T follicular helper cell (primary cell): ENCODE measurements around the gene EFCAB12.
A peak's percentile ranks its signal among the peaks of the same experiment; 100 is the strongest.

ENCODE experiments used
- DNase-seq: peaks from one replicate; pipeline ENCODE4 v3.0.0-alpha.2; 2020; ENCODE audit warnings: low read depth
- total RNA-seq, 2 experiments: gene quantifications; one replicate each; lab custom pipeline; 2026; lab: John Stamatoyannopoulos, UW

EFCAB12 gene
- total RNA-seq, result 0.35 to 1.4 reads per million in 2 experiments

DNA sequence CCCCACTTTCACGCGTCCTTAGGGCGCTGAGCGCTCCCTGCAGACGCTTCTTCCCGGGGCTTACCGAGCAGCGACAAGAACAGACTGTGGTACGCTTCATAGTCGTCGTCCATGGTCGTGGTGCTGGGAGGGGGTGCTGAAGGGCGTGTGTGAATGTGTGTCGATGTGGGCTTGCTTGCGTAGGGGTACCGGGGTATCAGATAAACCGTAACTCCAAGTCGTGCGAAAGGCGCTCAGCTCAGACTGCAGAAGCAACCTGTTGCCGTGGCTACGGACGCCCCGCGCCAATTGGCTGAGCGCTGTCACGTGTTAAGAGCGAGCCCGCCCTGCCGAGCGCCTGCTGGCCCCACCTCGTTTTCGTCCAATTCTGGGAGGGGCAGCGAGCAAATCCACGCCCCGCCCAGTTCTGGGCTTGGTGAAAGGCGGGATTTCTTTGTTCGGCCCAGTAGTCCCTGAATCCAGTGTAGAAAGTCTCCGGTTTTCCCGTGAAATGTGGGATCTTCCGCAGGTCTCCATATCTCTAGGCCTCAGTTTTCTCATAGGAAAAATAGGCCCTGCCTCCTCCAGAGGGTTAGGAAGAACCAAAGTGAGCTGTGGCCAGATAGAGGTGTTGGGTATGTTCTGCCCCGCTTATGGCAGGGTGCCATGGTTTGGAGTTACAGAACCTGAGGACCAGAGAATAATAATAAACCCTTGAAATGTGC is at the start of gene EFCAB12:
Gene EFCAB12 (minus strand): TSS at position 261 of the 704 bp plus-strand sequence. CDS start 148 bp downstream, at position 113.
- DNase-seq, result peak; percentile 90

- DNase-seq, result no peak
Observed at GRCh38 chr3:129476586-129476985, 48.1 kb upstream of the EFCAB12 start.

DNA sequence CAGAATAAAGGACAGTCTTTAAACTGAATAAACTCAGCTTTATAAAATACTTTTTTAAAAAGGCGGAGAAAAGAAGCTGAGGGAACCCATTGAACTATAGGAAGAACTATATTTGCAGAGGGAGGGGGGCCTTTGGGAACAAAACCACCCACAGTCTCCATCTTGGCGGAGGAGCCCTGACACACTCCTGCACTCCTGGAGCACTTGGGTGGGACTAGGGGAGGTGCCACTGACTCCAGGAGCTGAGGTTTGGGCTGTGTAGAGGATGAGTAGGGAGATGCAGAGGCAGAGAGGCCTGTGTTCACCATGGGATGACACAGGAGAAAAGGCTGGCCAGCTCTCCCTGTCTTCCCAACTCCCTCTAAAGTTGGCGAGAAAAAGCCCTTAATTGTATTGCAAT is 47.4 kb upstream of the EFCAB12 start:
- DNase-seq, result no peak

DNA sequence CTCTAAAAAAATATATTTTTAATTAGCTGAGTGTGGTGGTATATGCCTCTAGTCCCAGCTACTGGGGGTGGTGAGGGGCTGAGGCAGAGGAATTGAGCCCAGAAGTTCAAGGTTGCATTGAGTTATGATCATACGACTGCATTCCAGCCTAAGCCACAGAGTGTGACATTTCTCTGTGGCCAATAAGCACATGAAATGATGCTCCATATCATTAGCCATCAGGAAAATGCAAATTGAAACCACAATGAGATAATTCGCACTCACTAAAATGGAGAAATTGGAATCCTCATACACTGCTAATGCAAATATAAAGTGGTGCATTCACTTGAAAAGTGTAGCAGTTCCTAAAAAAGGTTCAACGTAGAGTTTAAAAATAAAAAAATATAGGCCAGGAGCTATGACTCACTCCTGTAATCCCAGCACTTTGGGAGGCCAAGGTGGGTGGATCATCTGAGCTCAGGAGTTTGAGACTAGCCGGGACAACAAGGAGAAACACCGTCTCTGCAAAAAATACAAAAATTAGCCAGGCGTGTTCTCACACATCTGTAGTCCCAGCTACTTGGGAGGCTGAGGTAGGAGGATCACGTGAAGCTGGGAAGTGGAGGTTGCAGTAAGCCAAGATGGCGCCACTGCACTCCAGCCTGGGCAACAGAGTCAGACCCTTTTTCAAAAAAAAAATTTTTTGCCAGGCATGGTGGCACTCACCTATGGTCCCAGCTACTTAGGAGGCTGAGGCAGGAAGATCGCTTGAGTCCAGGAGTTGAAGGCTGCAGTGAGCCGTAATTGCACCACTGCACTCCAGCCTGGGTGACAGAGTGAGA is 46.8 kb upstream of the EFCAB12 start:
- no peak for DNase-seq

- no peak for DNase-seq
Observed at GRCh38 chr3:129473769-129474152, 45.3 kb upstream of the EFCAB12 start.

- DNase-seq, result no peak
Observed at GRCh38 chr3:129473067-129473768, 44.8 kb upstream of the EFCAB12 start.

DNA sequence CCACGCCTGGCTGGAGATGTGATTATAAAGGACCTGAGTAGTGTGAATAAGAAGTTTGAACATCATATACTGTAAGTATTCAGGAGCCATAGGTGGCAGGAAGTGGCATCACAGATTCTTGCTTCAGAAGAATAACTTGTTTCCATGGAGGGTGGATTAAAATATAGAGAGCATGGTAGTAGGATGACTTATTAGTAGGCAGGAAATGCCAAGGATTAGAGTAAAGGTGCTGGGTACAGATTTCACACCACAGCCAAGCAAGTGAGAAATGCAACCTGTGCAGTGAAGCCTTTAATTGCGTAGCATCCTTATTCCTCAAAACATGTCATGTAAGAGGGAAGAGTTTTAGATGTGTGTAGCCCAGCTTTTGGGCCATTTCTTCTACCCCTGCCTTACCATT is 42.4 kb upstream of the EFCAB12 start:
- DNase-seq, result no peak

DNA sequence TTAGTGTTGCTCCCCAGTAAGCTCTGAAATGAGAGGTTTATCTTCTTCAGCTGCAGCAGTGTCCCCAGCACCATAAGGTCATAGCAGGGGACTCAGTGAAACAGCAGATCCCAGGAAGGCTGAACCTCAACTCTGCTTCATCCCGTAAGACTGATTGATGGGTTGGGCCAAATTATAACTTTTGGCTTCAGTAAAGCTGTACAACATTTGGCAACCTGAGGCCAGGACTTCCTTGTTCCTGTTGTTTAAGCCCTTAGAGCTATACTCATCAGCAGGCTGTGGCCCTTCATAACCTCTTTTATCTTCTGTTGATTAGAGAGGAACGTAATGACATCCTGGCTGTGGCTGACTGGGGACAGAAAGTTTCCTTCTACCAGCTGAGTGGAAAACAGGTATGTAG is 40.6 kb upstream of the EFCAB12 start:
- DNase-seq, result no peak

GRCh38 chr3:129467932-129468331 is 39.5 kb upstream of the EFCAB12 start:
- DNase-seq, result no peak

- DNase-seq, result no peak
Observed at GRCh38 chr3:129463716-129464115, 35.3 kb upstream of the EFCAB12 start.

DNA sequence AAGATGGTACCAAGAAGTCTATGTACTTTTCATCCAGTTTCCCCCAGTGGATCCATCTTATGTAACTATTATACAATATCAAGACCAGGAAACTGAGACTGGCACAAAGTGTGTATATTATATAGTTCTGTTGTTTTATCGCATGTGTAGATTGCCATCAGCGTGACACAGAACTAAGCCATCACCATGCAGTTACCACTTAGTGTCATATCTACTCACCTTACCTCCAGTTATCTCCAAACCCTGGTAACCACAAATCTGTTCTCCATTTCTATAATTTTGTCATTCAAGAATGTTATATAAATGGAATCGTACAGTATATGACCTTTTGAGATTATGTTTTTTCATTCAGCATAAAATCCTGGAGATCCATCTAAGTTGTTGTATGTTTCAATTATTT is 34.7 kb upstream of the EFCAB12 start:
- DNase-seq, result no peak

DNA sequence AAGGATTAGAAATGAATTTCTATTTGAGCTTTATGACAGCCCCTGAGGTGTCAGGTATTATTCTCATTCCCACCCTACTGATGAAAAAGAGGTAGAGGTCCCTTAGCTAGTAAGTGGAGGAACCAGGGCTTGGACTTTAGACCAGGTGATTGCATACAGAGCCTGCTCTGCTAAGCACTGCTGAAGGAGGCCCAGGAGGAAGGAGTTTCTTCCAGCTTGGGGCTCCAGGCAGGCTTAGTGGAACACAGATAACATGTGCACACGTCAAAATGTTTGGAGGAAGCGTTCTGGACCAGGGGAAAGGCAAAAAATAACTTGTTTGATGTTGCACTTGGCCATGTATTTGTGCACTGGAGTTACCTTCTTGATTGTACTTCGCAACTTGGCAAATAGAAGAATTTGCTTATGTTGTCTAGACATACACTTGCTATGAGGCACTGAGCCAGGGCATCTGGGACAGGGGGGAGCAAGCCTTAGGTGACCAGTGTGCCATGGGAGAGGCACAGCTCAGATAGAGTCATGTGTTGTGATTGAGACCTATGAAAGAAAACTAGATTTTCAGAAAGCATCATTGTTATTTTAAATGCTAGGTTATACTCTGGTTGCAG is 34.0 kb upstream of the EFCAB12 start:
- DNase-seq, result no peak

DNA sequence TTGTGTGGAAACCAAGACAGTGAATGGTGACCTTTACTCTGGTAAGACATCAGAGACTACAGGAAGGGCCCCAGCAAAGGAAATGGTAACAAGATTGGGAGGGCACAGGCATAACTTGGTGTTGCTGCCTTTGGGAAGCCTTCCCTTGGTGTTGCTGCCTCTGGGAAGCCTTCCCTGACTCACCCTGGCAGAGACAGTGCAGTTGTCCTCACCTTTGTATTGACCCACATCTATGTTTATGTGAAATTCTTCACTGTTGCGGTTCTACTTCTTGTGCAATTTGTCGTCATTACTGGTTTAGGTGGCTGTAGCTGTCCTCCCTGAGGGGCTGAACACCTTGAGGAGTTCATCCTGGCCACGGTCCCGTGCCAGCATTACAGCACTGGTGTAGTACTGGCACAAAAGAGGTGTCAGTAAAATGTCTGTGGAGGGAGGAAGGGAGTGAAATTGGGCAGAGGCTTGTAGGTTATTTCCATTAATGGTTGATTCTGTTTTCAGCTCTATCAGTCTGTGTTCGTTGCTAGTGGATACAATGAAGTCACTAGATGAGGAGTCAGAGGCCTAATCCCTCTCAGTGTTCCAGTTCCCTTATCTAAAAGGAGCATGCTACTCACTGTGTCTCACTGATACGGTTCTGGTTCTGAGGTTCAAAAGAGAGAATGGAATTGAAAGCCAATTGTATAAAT is 33.2 kb upstream of the EFCAB12 start:
- DNase-seq, result no peak

GRCh38 chr3:129461022-129461421 is 32.6 kb upstream of the EFCAB12 start:
- DNase-seq, result no peak

- DNase-seq, result no peak
Observed at GRCh38 chr3:129460572-129460971, 32.1 kb upstream of the EFCAB12 start.

DNA sequence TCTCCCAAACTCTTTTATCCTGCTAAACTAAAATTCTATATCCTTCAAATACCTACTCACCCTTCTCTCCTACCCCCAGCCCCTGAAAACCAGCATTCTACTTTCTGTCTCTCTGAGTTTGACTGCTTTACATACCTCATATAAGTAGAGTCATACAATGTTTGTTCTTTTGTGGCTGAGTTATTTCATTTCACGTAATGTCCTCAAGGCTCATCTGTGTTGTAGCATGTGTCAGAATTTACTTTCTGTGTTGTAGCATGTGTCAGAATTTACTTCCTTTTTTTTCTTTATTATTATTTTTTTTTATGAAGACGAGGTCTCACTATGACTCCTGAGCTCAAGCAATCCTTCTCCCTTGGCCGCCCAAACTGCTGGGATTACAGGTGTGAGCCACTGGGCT is 31.7 kb upstream of the EFCAB12 start:
- DNase-seq, result no peak

- DNase-seq, result no peak
Observed at GRCh38 chr3:129453732-129454131, 25.3 kb upstream of the EFCAB12 start.

- no peak for DNase-seq
Observed at GRCh38 chr3:129449279-129450115, 21.1 kb upstream of the EFCAB12 start.

DNA sequence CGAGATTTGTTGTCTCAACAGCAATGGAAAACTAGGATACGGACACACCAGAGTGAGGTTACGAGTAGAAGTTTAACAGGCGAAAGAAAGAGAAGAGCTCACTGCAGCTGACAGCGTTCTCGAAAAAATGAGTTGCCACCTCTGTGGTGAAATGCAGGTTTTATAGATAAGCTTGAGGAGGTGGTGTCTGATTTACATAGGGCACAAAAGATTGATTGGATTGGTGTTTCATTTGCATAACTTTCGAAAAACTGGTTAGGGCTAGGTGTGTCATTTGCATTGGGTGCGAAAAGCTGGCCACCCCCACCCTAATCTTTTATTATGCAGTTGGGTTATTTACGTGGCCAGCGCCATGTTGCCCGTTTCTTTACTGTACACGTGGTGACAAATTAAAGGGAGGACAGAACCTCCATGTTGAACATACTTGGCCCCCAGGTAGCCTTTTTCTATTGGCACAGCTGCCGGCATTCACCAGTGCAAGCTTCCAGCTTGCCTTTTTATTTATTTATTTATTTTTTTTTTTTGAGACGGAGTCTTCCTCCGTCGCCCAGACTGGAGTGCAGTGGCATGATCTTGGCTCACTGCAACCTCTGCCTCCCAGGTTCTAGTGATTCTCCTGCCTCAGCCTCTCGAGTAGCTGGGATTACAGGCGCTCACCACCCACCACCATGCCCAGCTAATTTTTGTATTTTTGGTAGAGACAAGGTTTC is 19.9 kb upstream of the EFCAB12 start:
- no peak for DNase-seq

GRCh38 chr3:129446926-129447325 is 18.5 kb upstream of the EFCAB12 start:
- no peak for DNase-seq
